Mucosa of stomach (tissue), 1 donor: ENCODE data around the gene DIS3L.
"Not testable (repeated sequence)": the region's sequence is repeated elsewhere in the genome, so short reads cannot be mapped to it uniquely, and the experiment has no call there.

Experiments
- H3K27me3 ChIP-seq: one replicate; pipeline ENCODE4 v1.7.0; 2013; ENCODE audit warnings: mild to moderate bottlenecking, low read length; ENCODE audit not compliant: control insufficient read depth, insufficient read depth
- H3K36me3 ChIP-seq: one replicate; pipeline ENCODE4 v1.7.0; 2013; ENCODE audit warnings: low read length; ENCODE audit not compliant: control insufficient read depth, insufficient read depth
- H3K4me1 ChIP-seq: one replicate; pipeline ENCODE4 v1.7.0; 2013; ENCODE audit warnings: mild to moderate bottlenecking, low read length; ENCODE audit not compliant: control insufficient read depth, insufficient read depth
- H3K4me3 ChIP-seq: one replicate; pipeline ENCODE4 v1.7.0; 2013; ENCODE audit warnings: low read length
- H3K9ac ChIP-seq: one replicate; pipeline ENCODE4 v1.7.0; 2013; ENCODE audit warnings: mild to moderate bottlenecking, low read length, moderate library complexity
- H3K9me3 ChIP-seq: one replicate; pipeline ENCODE4 v1.7.0; 2013; ENCODE audit warnings: mild to moderate bottlenecking, low read length, moderate library complexity; ENCODE audit not compliant: control insufficient read depth
- donor health status: Pancreatic carcinoma.

DIS3L gene

GRCh38 chr15:66356359-66357236 is 63.2 kb downstream of the DIS3L start, which contains the start of gene TIPIN:
TSS of gene TIPIN (minus strand) at chr15:66356685. CDS start at chr15:66352947, 3,738 bp downstream.
- no peaks in the 10 kb centered on the region for H3K9me3 ChIP-seq
- H3K9ac ChIP-seq: peak within 1 kb of the TSS; percentile 88
- no peaks in the 10 kb centered on the region for H3K27me3 ChIP-seq
- H3K4me1 ChIP-seq: peaks cover 3% of the 10 kb centered on the region
- peak within 1 kb of the TSS; percentile 95 for H3K4me3 ChIP-seq
- H3K36me3 ChIP-seq: no peaks in the 10 kb centered on the region

GRCh38 chr15:66359740-66360139 is 66.4 kb downstream of the DIS3L start:
- H3K9ac ChIP-seq: no peak overlapping the region
- H3K9me3 ChIP-seq: no peaks in the 10 kb centered on the region
- no peaks in the 10 kb centered on the region for H3K36me3 ChIP-seq
- H3K4me3 ChIP-seq: no peak overlapping the region
- H3K27me3 ChIP-seq: no peaks in the 10 kb centered on the region
- peaks cover 3% of the 10 kb centered on the region for H3K4me1 ChIP-seq

- not testable (repeated sequence) for H3K4me1 ChIP-seq, H3K4me3 ChIP-seq, H3K9ac ChIP-seq, H3K27me3 ChIP-seq, H3K9me3 ChIP-seq, H3K36me3 ChIP-seq
Measured at GRCh38 chr15:66361745-66362460, 68.5 kb downstream of the DIS3L start.

GRCh38 chr15:66362776-66363175 is 69.4 kb downstream of the DIS3L start:
- Histone ChIP-seq H3K27me3 (no peaks in the 10 kb centered on the region), H3K4me3 (no peak overlapping the region), H3K9me3 (no peaks in the 10 kb centered on the region), H3K36me3 (no peaks in the 10 kb centered on the region), H3K9ac (no peak overlapping the region), H3K4me1 (no peaks in the 10 kb centered on the region)

- no peaks in the 10 kb centered on the region for H3K36me3 ChIP-seq
Measured at GRCh38 chr15:66364944-66365528, 71.7 kb downstream of the DIS3L start.

DNA sequence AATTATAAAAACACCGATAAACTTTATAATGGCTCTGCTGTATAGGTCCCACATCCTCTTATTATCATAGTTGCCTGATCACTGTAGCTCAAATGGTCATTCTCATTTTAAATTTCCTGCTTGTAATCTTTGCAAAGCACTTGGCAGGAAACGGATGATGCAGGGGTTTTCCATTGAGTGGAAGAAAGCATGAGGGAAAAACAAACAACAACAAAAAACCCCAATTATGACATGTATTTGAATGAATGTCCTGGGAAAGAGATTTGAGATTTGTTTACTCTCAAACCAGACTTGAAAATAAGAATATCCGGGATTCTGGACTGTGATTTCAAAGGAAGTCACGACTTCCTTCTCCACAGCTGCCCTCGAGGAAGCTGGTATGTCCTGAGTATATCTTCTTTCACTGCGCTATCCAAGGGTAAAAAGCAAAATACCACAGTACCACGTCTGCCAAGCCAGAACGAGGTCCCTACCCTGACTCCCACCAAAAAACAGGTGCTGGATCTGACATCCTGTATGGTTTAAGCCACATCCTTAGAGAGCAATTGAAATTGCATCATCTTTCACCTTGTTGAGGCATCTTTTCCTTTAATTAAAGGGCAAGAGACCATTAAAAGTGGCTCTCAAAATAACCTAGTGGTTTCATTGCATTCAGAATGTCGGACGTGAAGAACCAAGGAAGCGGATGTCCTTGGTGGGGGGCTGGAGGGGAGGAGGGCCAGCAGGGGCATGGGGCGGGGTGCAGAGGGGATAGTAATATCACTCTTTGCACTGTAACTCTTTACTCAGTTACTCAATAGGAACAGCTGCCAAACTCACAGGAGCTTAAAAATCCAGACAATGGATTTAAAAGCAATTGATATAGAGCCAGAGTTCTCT is 76.6 kb downstream of the DIS3L start:
- Histone ChIP-seq H3K4me3 (no peak overlapping the region), H3K27me3 (no peaks in the 10 kb centered on the region), H3K9ac (peak overlapping the region; percentile 47), H3K36me3 (no peaks in the 10 kb centered on the region), H3K4me1 (peaks cover 7% of the 10 kb centered on the region), H3K9me3 (no peaks in the 10 kb centered on the region)

More at GRCh38 chr15:66364944-66365528, 71.7 kb downstream of the DIS3L start:
- Histone ChIP-seq H3K27me3 (no peaks in the 10 kb centered on the region), H3K9me3 (no peaks in the 10 kb centered on the region), H3K4me1 (no peaks in the 10 kb centered on the region), H3K4me3 (no peak overlapping the region), H3K9ac (no peak overlapping the region)

GRCh38 chr15:66374179-66374578 is 80.8 kb downstream of the DIS3L start:
- H3K4me3 ChIP-seq: no peak overlapping the region
- peaks cover 7% of the 10 kb centered on the region for H3K4me1 ChIP-seq
- H3K27me3 ChIP-seq: no peaks in the 10 kb centered on the region
- no peak overlapping the region for H3K9ac ChIP-seq
- H3K9me3 ChIP-seq: no peaks in the 10 kb centered on the region
- H3K36me3 ChIP-seq: no peaks in the 10 kb centered on the region

DNA sequence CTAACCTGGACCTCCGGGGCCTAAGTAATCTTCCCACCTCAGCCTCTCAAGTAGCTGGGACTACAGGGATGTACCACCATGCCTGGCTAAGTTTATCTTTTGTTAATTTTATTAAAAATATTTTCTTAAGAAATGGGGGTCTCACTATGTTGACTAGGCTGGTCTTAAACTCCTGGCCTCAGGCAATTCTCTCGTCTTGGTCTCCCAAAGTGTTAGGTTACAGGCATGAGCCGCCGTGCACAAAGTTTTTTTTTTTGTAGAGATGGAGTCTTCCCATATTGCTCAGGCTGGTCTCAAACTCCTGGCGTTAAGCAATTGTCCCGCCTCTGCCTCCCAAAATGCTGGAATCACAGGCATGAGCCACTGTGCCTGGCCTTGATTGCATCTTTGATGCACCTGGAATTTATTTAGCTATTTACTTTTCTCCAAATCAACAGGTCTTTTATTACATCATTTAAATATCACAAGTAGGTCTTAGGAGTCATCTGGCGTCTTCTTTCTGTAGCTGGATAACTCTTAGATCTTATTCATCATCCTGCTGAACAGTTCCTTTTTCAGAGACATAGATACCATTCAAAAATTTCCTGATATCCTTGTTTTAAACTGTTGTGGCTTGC is 85.6 kb downstream of the DIS3L start:
- Histone ChIP-seq H3K36me3 (no peaks in the 10 kb centered on the region), H3K27me3 (no peaks in the 10 kb centered on the region), H3K4me3 (no peak overlapping the region), H3K4me1 (no peaks in the 10 kb centered on the region), H3K9ac (no peak overlapping the region), H3K9me3 (no peaks in the 10 kb centered on the region)

GRCh38 chr15:66381376-66381775 is 88.0 kb downstream of the DIS3L start:
- not testable (repeated sequence) for H3K36me3 ChIP-seq, H3K4me3 ChIP-seq, H3K9me3 ChIP-seq, H3K4me1 ChIP-seq, H3K27me3 ChIP-seq, H3K9ac ChIP-seq
